SK-MEL-5 (cell line): ENCODE data around the gene SPSB4. TPM values are rescaled to one million over a fixed set of nuclear protein-coding genes. Genes with fewer than 3 reads are reported as not detected.

Experiments used
- DNase-seq: peaks from one replicate; pipeline ENCODE4 v3.0.0-alpha.2; 2016; ENCODE audit warnings: low read depth, low spot score
- in situ Hi-C: cut with HindIII; loops from 2 replicates; pipeline ENCODE4 v1.10.0; 2016; ENCODE audit warnings: low sequenced_read_pairs, high pct_unique_total_duplicates, low pct_unique_long_range_greater_than_20kb
- total RNA-seq: library from RNA; depleted of rRNA; stranded (reverse); fragments of >200 nt; shearing (Covaris generic); gene quantifications from 2 replicates; pipeline ENCODE4 v1.2.3, GENCODE V29; 2014

SPSB4 gene
- total RNA-seq, 1 experiment from 2014 or later: 0.08 TPM

GRCh38 chr3:141123677-141124410 is 72.7 kb downstream of the SPSB4 start:
- in situ Hi-C loops: no loop called here
- no peak for DNase-seq

DNA sequence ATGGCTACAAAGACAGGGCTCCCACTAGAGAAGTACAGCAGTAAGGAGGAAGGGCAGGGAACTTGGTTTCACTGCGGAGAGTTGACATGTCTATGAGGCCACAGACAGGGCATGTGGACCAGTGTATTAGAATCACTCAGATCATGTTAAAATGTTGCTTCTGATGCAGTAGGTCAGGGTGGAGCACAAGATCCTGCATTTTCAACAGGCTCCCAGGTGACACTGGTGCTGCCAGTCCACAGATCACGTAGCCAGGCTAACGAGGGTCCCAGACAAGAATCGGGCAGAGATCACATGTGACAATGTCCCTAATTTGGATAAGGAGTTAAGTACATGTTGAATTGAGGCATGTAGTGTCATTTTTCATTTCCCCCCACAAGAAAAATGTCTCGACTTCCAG is 73.6 kb downstream of the SPSB4 start:
- DNase-seq: no peak
- in situ Hi-C loops: no loop called here

DNA sequence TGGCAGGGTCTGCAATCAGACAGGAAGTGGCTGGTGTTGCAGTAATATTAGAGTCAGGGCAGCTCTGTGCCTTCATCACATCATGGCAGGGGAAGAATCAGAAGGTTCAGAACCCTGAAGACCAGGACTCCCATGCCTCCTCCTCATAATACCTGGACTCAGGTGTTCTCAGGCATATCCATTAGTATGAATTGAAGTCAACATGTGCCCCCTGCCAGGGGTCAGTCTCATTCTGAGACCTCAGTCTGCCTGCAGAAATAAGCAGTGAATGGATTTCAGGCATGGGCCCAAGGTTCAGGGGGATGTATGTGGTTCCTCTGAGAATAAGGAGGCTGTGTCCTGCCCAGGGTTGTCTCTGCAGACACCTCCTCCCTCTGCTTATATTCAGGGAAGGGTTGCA is 74.2 kb downstream of the SPSB4 start:
- in situ Hi-C loops: no loop called here
- no peak for DNase-seq

DNA sequence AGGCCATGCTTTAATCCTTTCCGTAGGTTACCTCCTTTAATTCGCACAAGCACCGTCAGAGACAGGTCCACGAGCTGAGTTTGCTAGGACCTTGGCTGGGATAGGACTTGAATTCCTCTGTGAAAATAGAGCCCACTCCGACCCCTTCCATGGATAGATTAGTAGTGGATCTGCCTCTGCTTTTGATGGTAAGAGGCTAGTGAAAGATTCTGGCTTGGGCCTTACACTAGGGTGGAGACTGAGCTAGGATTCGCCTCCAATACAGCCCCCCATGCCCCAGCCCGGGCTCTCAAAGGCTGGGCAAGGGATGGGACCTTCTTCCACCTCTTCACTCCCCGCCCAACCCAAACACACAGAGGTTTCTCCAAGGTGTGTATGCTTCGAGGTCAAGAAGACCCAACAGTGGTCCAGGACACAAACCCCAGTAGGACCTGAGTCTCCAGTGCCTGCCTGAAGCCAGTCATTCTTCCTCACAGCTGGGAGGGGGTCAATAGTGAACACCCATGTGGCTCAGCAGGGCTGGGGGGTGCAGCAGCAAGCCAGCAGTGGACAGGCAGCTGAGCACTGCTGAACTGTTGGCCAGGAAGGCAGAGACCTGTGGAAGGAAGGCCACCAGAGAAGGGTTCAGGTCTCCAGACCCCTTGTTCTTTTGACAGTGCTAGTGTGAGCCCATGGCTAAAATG is 75.7 kb downstream of the SPSB4 start:
- no peak for DNase-seq
- in situ Hi-C loops: no loop called here

GRCh38 chr3:141127344-141128125 is 76.4 kb downstream of the SPSB4 start:
- in situ Hi-C loops: no loop called here
- DNase-seq: no peak

DNA sequence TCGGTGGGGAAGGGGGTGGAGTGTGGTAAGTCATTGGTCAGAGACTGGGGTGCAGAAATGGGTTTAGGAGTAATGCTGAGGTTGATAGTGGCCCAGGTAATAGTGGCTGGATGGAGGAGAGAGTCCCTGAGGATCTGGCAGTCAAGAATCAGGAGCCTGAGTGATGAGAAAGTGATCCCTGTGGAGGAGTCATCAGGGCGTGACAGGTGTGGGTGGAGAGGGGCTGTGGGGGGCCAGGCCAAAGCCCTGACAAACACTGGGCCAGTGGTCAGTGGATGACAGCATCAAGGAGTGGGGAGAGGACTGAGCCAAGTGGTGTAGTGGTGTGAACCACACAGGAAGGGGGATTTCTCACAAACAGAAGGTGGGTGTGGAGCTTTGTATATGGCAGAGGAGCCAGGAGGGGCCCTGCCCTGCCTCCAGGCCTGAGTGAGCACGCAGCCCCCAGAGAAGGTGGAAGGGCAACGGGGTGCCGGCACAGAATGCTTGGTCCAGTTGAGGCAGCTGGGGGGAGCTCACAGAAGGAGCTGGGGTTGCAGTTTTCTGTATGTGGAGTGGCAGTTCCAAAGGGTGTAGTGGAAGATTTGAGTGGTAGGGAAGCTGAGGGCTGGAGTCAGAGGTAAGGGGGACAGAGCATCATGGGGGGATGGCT is 77.1 kb downstream of the SPSB4 start:
- in situ Hi-C loops: no loop called here
- DNase-seq: no peak

- no peak for DNase-seq
- in situ Hi-C loops: no loop called here
These were observed 77.9 kb downstream of the SPSB4 start for GRCh38 chr3:141129049-141129448.

DNA sequence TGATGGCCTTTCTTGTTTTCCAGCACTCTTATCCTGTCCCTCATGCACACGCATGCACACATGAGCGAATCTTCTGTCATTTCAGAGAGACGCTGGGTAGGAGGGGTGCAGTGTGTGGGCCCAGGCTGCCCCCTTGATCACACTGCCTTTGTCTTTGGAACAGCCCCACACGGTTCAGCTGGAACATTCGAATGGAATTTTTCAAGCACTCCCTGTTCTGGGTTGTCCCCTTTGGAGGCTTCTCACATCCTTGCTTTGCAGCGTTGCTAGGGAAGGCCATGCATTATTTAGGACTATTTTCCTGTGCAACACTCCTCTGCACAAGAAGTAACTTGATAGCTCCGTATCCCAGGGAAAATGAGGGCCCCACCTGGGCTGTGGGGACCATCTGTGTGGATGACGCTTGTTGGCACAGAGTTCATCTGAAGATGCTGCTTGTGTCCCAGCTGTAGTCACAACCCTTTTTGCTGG is 78.4 kb downstream of the SPSB4 start:
- in situ Hi-C loops: no loop called here
- no peak for DNase-seq

- in situ Hi-C loops: no loop called here
- DNase-seq: no peak
These were observed 92.4 kb downstream of the SPSB4 start for GRCh38 chr3:141143517-141143916.

DNA sequence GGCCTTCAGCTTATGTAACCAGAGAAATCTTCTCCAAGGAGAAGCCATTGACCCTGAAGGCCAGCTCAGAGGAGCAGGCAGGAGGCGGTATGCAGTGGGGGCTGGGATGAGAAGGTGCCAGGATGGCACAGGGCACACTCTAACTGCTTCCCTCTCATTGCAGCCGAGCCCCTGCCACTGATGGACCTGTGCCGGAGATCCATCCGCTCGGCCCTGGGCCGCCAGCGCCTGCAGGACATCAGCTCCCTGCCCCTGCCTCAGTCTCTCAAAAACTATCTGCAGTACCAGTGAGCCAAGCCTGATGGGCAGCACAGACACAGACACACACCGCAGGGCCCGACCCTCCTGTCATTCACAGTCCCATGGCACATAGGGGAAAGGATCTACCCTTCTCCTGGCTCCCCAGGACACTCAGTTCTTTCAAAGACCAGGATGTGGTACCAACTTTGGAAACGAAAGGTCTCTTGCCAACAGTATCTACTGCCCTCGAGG is 95.9 kb downstream of the SPSB4 start:
- in situ Hi-C loops: no loop called here
- DNase-seq: no peak

- in situ Hi-C loops: no loop called here
- no peak for DNase-seq
These were observed 96.5 kb downstream of the SPSB4 start for GRCh38 chr3:141147657-141148056.

DNA sequence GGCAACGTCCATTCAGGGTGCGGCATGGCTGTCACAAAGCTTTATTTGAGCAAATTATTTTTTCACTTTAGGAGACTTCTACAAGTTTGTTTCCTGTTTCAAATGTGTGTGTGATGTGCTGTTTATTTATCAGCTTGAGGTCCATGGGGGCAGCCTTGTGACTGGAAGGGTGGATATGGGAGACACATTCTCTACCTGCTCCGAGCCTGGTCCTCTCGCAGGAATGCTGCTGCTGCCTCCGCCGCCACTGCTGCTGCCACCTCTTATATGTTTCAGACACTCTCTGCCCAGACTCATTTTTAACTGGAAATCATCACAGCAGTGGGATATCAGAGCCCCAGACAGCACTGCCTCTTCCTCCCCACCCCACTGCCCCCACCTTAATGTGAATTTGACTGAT is 97.0 kb downstream of the SPSB4 start:
- no peak for DNase-seq
- in situ Hi-C loops: no loop called here

GRCh38 chr3:141148770-141149169 is 97.6 kb downstream of the SPSB4 start:
- DNase-seq: no peak
- in situ Hi-C loops: no loop called here

DNA sequence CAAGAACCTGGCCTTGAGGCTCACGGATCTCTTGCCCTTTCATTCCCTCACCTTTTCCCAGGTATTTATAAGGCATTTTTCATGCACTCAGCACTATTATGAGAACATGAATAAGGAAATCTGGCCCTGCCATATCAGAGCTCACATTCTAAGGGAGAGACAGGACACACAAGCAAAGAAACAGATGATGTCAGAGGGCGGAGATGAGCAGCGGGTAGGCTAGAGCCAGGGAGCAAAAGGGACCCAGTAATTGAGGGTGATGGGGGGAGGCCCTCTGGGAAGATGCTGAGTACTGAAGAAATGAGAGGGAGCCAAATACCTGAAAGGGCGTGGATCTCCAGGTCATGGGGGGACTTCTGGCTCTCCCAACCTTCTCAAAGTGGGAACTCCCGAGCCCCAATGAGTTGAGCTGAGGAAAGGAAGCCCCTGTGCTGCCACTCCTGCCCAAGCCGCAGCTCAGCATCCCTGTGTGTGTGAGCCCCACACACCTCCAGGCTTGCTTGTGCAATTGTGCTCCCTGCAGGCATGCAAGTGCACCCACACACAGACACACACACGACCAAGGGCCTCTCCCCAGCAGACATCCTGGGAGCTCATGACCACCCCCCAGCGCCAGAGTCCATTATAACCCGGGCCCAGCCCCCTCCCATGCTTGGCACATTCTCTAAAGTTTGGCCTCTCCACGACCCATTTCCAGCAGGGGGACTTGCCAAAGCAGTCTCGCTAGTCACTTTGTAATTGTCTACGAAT is 99.1 kb downstream of the SPSB4 start:
- no peak for DNase-seq
- in situ Hi-C loops: no loop called here

DNA sequence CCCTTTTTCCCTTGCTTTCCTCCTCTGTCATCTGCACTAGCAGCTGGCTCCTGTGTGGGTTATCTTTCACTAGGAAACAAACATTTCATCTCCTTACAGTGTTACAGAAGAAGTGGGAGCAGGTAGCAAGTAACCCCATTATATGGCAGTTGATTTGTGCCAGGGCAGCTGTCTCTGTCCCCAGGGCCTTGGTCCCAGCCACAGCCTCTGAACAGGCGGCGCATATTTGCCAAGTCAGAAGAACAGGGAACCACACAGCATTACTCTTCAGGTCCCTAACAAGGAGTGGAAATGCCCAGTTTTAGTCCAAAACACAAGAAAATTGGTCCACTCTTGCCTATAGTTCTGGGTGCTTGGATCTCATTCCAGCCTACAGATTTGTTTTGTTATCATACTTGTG is 99.8 kb downstream of the SPSB4 start:
- no peak for DNase-seq
- in situ Hi-C loops: no loop called here

DNA sequence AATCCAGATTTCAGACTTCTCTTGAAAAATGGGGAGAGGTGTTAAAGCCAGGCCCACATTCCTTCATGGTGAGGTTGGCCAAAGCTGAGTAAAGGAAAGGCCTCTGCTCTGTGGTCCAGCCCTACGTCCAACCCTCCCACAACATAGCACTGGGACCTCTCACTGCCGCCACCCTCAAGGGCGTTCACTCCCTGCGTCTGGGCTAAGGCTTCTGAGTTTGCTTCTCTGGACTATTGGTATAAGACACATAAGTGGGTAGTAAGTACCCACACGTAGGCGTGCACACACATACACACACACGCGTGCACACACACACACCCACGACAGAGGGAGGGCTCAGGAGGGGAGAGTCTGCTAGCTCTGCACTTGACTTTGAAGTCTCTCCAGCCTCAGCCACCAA is 100.3 kb downstream of the SPSB4 start:
- DNase-seq: no peak

GRCh38 chr3:141152130-141152529 is 101.0 kb downstream of the SPSB4 start:
- DNase-seq: no peak
- in situ Hi-C loops: no loop called here

More for the DNA sequence above, 100.3 kb downstream of the SPSB4 start:
- in situ Hi-C loops: no loop called here
